AG04450 (cell line): Measurements from ENCODE around the gene ELAPOR1. TPM values are rescaled to one million over a fixed set of nuclear protein-coding genes. Genes with fewer than 3 reads are reported as not detected.
A peak's percentile ranks its signal among the peaks of the same experiment; 100 is the strongest.

Experiments
- CTCF ChIA-PET: fragments of 300-600, 350-600 bp; formaldehyde crosslinking; extraction: SDS; loops from one replicate; lab custom pipeline; 2022; ENCODE audit warnings: antibody characterized with exemption, inconsistent platforms; lab: Charles Lee
- POLR2A ChIA-PET: fragments of 350-600 bp; formaldehyde crosslinking; extraction: SDS; loops from one replicate; lab custom pipeline; 2021; ENCODE audit warnings: antibody characterized with exemption, inconsistent platforms; lab: Yijun Ruan, JAX
- DNase-seq: peaks from one replicate; pipeline ENCODE4 v3.0.0-alpha.2; 2011; ENCODE audit warnings: low read depth, low spot score
- H3K27ac ChIP-seq: one replicate; pipeline ENCODE4 v1.5.1; 2012; ENCODE audit warnings: low read depth, low read length, control low read depth
- H3K27me3 ChIP-seq: one replicate; pipeline ENCODE4 v1.6.0; 2012; ENCODE audit warnings: low read length; ENCODE audit not compliant: control insufficient read depth, insufficient read depth
- H3K4me3 ChIP-seq: 2 replicates; pipeline ENCODE4 v1.5.1; 2011; ENCODE audit warnings: mild to moderate bottlenecking, low read depth, low read length, control low read depth
- H3K9me3 ChIP-seq: 2 replicates; pipeline ENCODE4 v1.5.1; 2012; ENCODE audit warnings: low read length; ENCODE audit not compliant: control insufficient read depth, insufficient read depth
- CTCF ChIP-seq: IDR thresholded peaks from 2 replicates; pipeline ENCODE4 v1.5.1; 2011; ENCODE audit warnings: low read depth, low read length, control low read depth, inconsistent platforms
- polyA plus RNA-seq: library from polyadenylated mRNA; depleted of rRNA; stranded (reverse); fragments of >200 nt; gene quantifications from 2 replicates; pipeline ENCODE4 v1.2.3, GENCODE V29; 2011; rRNA removed
- small RNA-seq: library from RNA; depleted of rRNA; stranded (forward); fragments of <200 nt; gene quantifications from one replicate; pipeline ENCODE3, GENCODE V24; 2012; ENCODE audit warnings: low read depth; ENCODE audit not compliant: insufficient read length

ELAPOR1 gene
- polyA plus RNA-seq, 1 experiment: 0.88 TPM

GRCh38 chr1:109161858-109162606, 48.1 kb downstream of the ELAPOR1 start:
- H3K4me3 ChIP-seq: peak overlapping the region; percentile 41
- ChIA-PET CTCF (interaction anchor here (0.6 to 2.0 kb wide), 9 partner anchors 19 to 371 kb away, joined by 3 to 8 read pairs (median 4); a partner anchor contains a TSS), POLR2A (interaction anchor here (1.0 to 1.9 kb wide), 3 partner anchors 11 to 62 kb away, joined by 3 to 12 read pairs (median 4); no protein-coding TSS in a partner anchor)

DNA sequence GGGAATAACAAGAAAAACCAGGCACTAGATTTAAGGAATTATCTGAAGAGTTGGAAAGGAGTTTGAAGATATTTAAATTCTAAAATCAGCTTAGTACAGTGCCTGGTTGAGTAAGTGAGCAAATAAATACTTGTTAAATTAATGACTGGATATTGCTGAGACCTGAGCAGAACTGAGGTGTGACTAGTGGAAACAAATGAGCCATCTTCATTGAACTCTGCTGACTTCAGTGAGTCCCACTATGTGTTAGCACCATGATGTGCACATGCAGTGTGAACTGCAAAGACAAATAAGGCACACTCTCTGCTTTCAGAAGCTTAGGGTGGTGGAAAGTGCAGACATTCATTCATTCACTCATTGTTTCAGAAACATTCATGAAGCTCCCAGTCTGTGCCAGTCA, 48.7 kb downstream of the ELAPOR1 start:
- POLR2A ChIA-PET: interaction anchor here (0.6 to 1.9 kb wide), 4 partner anchors 10 to 62 kb away, joined by 3 to 12 read pairs (median 6); no protein-coding TSS in a partner anchor
- no peak for DNase-seq
- no peaks in the 10 kb centered on the region for H3K9me3 ChIP-seq
- peak overlapping the region; percentile 41; the same call in 1 of the 2 replicates for H3K4me3 ChIP-seq
- H3K27ac ChIP-seq: no peak overlapping the region
- TF ChIP-seq CTCF: no peak
- CTCF ChIA-PET: interaction anchor here (0.6 to 1.5 kb wide), 4 partner anchors 34 to 370 kb away, joined by 3 to 8 read pairs (median 4); a partner anchor contains a TSS
- no peaks in the 10 kb centered on the region for H3K27me3 ChIP-seq

More at GRCh38 chr1:109161858-109162606, 48.1 kb downstream of the ELAPOR1 start:
- DNase-seq: no peak
- Histone ChIP-seq H3K27me3 (no peaks in the 10 kb centered on the region), H3K9me3 (no peaks in the 10 kb centered on the region), H3K27ac (peak overlapping the region; percentile 75)
- TF ChIP-seq CTCF: no peak

GRCh38 chr1:109163551-109163950, 49.6 kb downstream of the ELAPOR1 start:
- ChIA-PET POLR2A (no interaction called here), CTCF (interaction anchor here (0.9 to 1.5 kb wide), 2 partner anchors 10 to 51 kb away, joined by 3 to 8 read pairs; a partner anchor contains a TSS)
- Histone ChIP-seq H3K9me3 (no peaks in the 10 kb centered on the region), H3K27me3 (no peaks in the 10 kb centered on the region), H3K4me3 (no peak overlapping the region), H3K27ac (no peak overlapping the region)
- DNase-seq: no peak
- no peak for TF ChIP-seq CTCF

Small RNAs within 50 kb of the gene (small RNA-seq; reads per million reads assigned to genes)
- not detected for gene AL356488.2

Other genes starting within 250 kb of the ELAPOR1 start
- 10.0 and 14.3 TPM in 2 replicates for gene GPSM2, start 237.1 kb upstream of the ELAPOR1 start, polyA plus RNA-seq
- 32.0 and 45.2 TPM in 2 replicates for gene CLCC1, start 150.6 kb upstream of the ELAPOR1 start, polyA plus RNA-seq
- gene WDR47, start 72.0 kb upstream of the ELAPOR1 start, polyA plus RNA-seq: 14.6 and 23.1 TPM in 2 replicates
- 61.8 and 81.9 TPM in 2 replicates for gene TAF13, start 38.1 kb upstream of the ELAPOR1 start, polyA plus RNA-seq
- gene TMEM167B, start 23.4 kb upstream of the ELAPOR1 start, polyA plus RNA-seq: 38.8 and 39.0 TPM in 2 replicates
- gene SARS1, start 99.8 kb downstream of the ELAPOR1 start, polyA plus RNA-seq: 301 and 332 TPM in 2 replicates
- 1.1 and 1.8 TPM in 2 replicates for gene CELSR2, start 135.4 kb downstream of the ELAPOR1 start, polyA plus RNA-seq
- gene PSRC1, start 169.0 kb downstream of the ELAPOR1 start, polyA plus RNA-seq: 17.3 and 18.5 TPM in 2 replicates
- not detected in 2 replicates for gene MYBPHL, start 192.9 kb downstream of the ELAPOR1 start, polyA plus RNA-seq